ENCODE results near the gene TSHZ2.

- TF ChIP-seq POLR2A (IDR thresholded peaks at IDR 0.05), result no peak
- TF ChIP-seq CTCF (IDR thresholded peaks at IDR 0.05), result no peak
Measured at GRCh38 chr20:53399592-53400335, 427.6 kb downstream of the TSHZ2 start.
